Suprapubic skin (tissue), 4 donors: ENCODE measurements around the gene IL17RA.

Source experiments
- CTCF ChIP-seq, 2 donors: fragments of 200-600 bp in 1 of 2; fragments of 450-650 bp in 1 of 2; sonication (generic) in 1 of 2; IDR thresholded peaks; one replicate each; pipeline ENCODE4 v1.5.1; 2016 to 2019; ENCODE audit warnings: antibody characterized with exemption in 2 of 2, mild to moderate bottlenecking in 1 of 2, moderate library complexity in 1 of 2
- EP300 ChIP-seq: sonication (generic); formaldehyde crosslinking; IDR thresholded peaks from one replicate; pipeline ENCODE4 v1.6.1; 2017; ENCODE audit warnings: antibody characterized with exemption
- POLR2A ChIP-seq, 2 donors: fragments of 450-650 bp; IDR thresholded peaks; one replicate each; pipeline ENCODE4 v1.6.1; 2017; ENCODE audit warnings: antibody characterized with exemption in 2 of 2, mild to moderate bottlenecking in 2 of 2, moderate library complexity in 2 of 2
- POLR2AphosphoS5 ChIP-seq, 3 donors: sonication (generic); formaldehyde crosslinking; IDR thresholded peaks; one replicate each; pipeline ENCODE4 v1.6.1; 2017; ENCODE audit warnings: antibody characterized with exemption in 3 of 3

DNA sequence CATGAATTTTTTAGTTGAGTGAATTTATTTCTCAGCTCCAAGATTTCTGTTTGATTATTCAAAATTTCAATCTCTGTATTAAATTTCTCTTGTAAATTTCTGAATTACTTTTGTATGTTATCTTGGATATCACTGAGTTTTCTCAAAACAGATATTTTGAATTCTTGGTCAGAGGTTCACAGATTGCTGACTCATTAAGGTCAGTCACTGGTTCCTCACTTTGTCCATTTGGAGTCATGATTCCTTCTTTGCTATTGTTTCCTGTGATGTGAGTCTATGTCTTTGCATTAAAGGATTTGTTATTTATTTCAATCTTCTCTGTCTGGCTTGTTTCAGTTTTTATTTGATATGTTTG lies 10.2 kb upstream of the IL17RA start:
- TF ChIP-seq POLR2A (IDR thresholded peaks at IDR 0.05) = no peak
- TF ChIP-seq CTCF (IDR thresholded peaks at IDR 0.05) = no peak
- no peak for TF ChIP-seq POLR2AphosphoS5 (IDR thresholded peaks at IDR 0.05)
- TF ChIP-seq EP300 = no peak
